AG04450 (cell line): ENCODE data around the gene ZNF239. TPM values are rescaled to one million over a fixed set of nuclear protein-coding genes. Genes with fewer than 3 reads are reported as not detected.

ENCODE experiments used
- CTCF ChIA-PET: fragments of 300-600, 350-600 bp; formaldehyde crosslinking; extraction: SDS; loops from one replicate; lab custom pipeline; 2022; ENCODE audit warnings: antibody characterized with exemption, inconsistent platforms; lab: Charles Lee
- POLR2A ChIA-PET: fragments of 350-600 bp; formaldehyde crosslinking; extraction: SDS; loops from one replicate; lab custom pipeline; 2021; ENCODE audit warnings: antibody characterized with exemption, inconsistent platforms; lab: Yijun Ruan, JAX
- DNase-seq: peaks from one replicate; pipeline ENCODE4 v3.0.0-alpha.2; 2011; ENCODE audit warnings: low read depth, low spot score
- H3K27ac ChIP-seq: one replicate; pipeline ENCODE4 v1.5.1; 2012; ENCODE audit warnings: low read depth, low read length, control low read depth
- H3K27me3 ChIP-seq: one replicate; pipeline ENCODE4 v1.6.0; 2012; ENCODE audit warnings: low read length; ENCODE audit not compliant: control insufficient read depth, insufficient read depth
- H3K4me3 ChIP-seq: 2 replicates; pipeline ENCODE4 v1.5.1; 2011; ENCODE audit warnings: mild to moderate bottlenecking, low read depth, low read length, control low read depth
- H3K9me3 ChIP-seq: 2 replicates; pipeline ENCODE4 v1.5.1; 2012; ENCODE audit warnings: low read length; ENCODE audit not compliant: control insufficient read depth, insufficient read depth
- CTCF ChIP-seq: IDR thresholded peaks from 2 replicates; pipeline ENCODE4 v1.5.1; 2011; ENCODE audit warnings: low read depth, low read length, control low read depth, inconsistent platforms
- polyA plus RNA-seq: library from polyadenylated mRNA; depleted of rRNA; stranded (reverse); fragments of >200 nt; gene quantifications from 2 replicates; pipeline ENCODE4 v1.2.3, GENCODE V29; 2011; rRNA removed

ZNF239 gene
- polyA plus RNA-seq, 1 experiment = 6.9 TPM

GRCh38 chr10:43524434-43525247, 49.8 kb downstream of the ZNF239 start:
- H3K27me3 ChIP-seq = no peaks in the 10 kb centered on the region
- TF ChIP-seq CTCF = no peak
- H3K27ac ChIP-seq = no peak overlapping the region
- POLR2A ChIA-PET = no interaction called here
- peaks cover 8% of the 10 kb centered on the region for H3K9me3 ChIP-seq
- CTCF ChIA-PET = no interaction called here
- no peak for DNase-seq
- H3K4me3 ChIP-seq = no peak overlapping the region

Other genes with a start within 250 kb of the ZNF239 start
- gene FXYD4, start 203.0 kb downstream of the ZNF239 start, polyA plus RNA-seq = not detected in 2 replicates
- 160 and 178 TPM in 2 replicates for gene HNRNPF, start 165.4 kb downstream of the ZNF239 start, polyA plus RNA-seq
- gene ZNF487, start 137.5 kb downstream of the ZNF239 start, polyA plus RNA-seq = 3.2 and 4.4 TPM in 2 replicates
- 0.76 and 1.2 TPM in 2 replicates for gene ZNF485, start 31.8 kb upstream of the ZNF239 start, polyA plus RNA-seq
- gene ZNF32, start 74.3 kb upstream of the ZNF239 start, polyA plus RNA-seq = 53.5 and 57.7 TPM in 2 replicates